NT2/D1 (cell line): ENCODE results near the gene TMCO4.
A peak's percentile ranks its signal among the peaks of the same experiment; 100 is the strongest.

Source experiments
- DNase-seq: peaks from one replicate; pipeline ENCODE4 v3.0.0-alpha.2; 2011; ENCODE audit warnings: low read depth, low spot score
- H3K27me3 ChIP-seq: 2 replicates; pipeline ENCODE4 v1.6.0; 2011; ENCODE audit warnings: mild to moderate bottlenecking; ENCODE audit not compliant: insufficient read length, insufficient read depth
- H3K36me3 ChIP-seq: 2 replicates; pipeline ENCODE4 v1.6.1; 2011; ENCODE audit warnings: mild to moderate bottlenecking, low read length, mixed read lengths; ENCODE audit not compliant: insufficient read depth, insufficient read length
- H3K4me1 ChIP-seq: 2 replicates; pipeline ENCODE4 v1.5.1; 2011; ENCODE audit not compliant: insufficient read depth, insufficient read length
- H3K4me3 ChIP-seq: 2 replicates; pipeline ENCODE4 v1.5.1; 2011; ENCODE audit warnings: low read depth; ENCODE audit not compliant: insufficient read length
- H3K9ac ChIP-seq: 2 replicates; pipeline ENCODE4 v1.6.0; 2011; ENCODE audit warnings: low read depth; ENCODE audit not compliant: insufficient read length
- H3K9me3 ChIP-seq: 2 replicates; pipeline ENCODE4 v1.5.1; 2011; ENCODE audit warnings: mild to moderate bottlenecking, low read length; ENCODE audit not compliant: insufficient read depth
- SUZ12 ChIP-seq: IDR thresholded peaks from 2 replicates; pipeline ENCODE4 v1.6.1; 2011; ENCODE audit not compliant: insufficient read length, insufficient read depth; ENCODE audit errors: extremely low read depth
- YY1 ChIP-seq: IDR thresholded peaks from 2 replicates; pipeline ENCODE4 v1.6.1; 2011; ENCODE audit not compliant: insufficient read length, insufficient read depth
- ZNF274 ChIP-seq: IDR thresholded peaks from 2 replicates; pipeline ENCODE4 v1.6.1; 2011; ENCODE audit warnings: mild to moderate bottlenecking, low read depth, low read length

TMCO4 gene

GRCh38 chr1:19725606-19726005 lies 74.1 kb downstream of the TMCO4 start:
- H3K4me3 ChIP-seq = no peak overlapping the region
- H3K36me3 ChIP-seq = no peaks in the 10 kb centered on the region
- no peak for TF ChIP-seq YY1
- TF ChIP-seq SUZ12 = no peak
- TF ChIP-seq ZNF274 = no peak
- no peaks in the 10 kb centered on the region for H3K27me3 ChIP-seq
- DNase-seq = no peak
- H3K9ac ChIP-seq = no peak overlapping the region
- H3K9me3 ChIP-seq = peaks cover 10% of the 10 kb centered on the region
- H3K4me1 ChIP-seq = peaks cover 9% of the 10 kb centered on the region

- H3K9ac ChIP-seq = no peak overlapping the region
- no peaks in the 10 kb centered on the region for H3K27me3 ChIP-seq
- TF ChIP-seq YY1 = no peak
- DNase-seq = peak; percentile 27
- H3K4me1 ChIP-seq = peaks cover 9% of the 10 kb centered on the region
- H3K9me3 ChIP-seq = no peaks in the 10 kb centered on the region
- H3K36me3 ChIP-seq = no peaks in the 10 kb centered on the region
- H3K4me3 ChIP-seq = no peak overlapping the region
Observed at GRCh38 chr1:19723874-19724273, 75.8 kb downstream of the TMCO4 start.

- Histone ChIP-seq H3K4me3 (no peak overlapping the region), H3K27me3 (no peaks in the 10 kb centered on the region), H3K9me3 (no peaks in the 10 kb centered on the region), H3K9ac (no peak overlapping the region), H3K36me3 (no peaks in the 10 kb centered on the region), H3K4me1 (peaks cover 9% of the 10 kb centered on the region)
- DNase-seq = peak; percentile 47
- TF ChIP-seq YY1 (no peak), ZNF274 (no peak), SUZ12 (no peak)
Observed at GRCh38 chr1:19720973-19721372, 78.7 kb downstream of the TMCO4 start.

- no peaks in the 10 kb centered on the region for H3K36me3 ChIP-seq
- H3K9ac ChIP-seq = no peak overlapping the region
- H3K4me1 ChIP-seq = peaks cover 9% of the 10 kb centered on the region
- H3K9me3 ChIP-seq = no peaks in the 10 kb centered on the region
- no peaks in the 10 kb centered on the region for H3K27me3 ChIP-seq
- no peak overlapping the region for H3K4me3 ChIP-seq
- TF ChIP-seq YY1 (no peak), ZNF274 (no peak), SUZ12 (no peak)
- DNase-seq = no peak
Observed at GRCh38 chr1:19720174-19720573, 79.5 kb downstream of the TMCO4 start.

- Histone ChIP-seq H3K9me3 (no peaks in the 10 kb centered on the region), H3K36me3 (no peaks in the 10 kb centered on the region), H3K9ac (peak overlapping the region; percentile 32), H3K4me1 (no peaks in the 10 kb centered on the region), H3K4me3 (no peak overlapping the region), H3K27me3 (no peaks in the 10 kb centered on the region)
- TF ChIP-seq ZNF274 = no peak
- no peak for TF ChIP-seq YY1
- TF ChIP-seq SUZ12 = no peak
- DNase-seq = no peak
Observed at GRCh38 chr1:19717467-19717866, 82.2 kb downstream of the TMCO4 start.

GRCh38 chr1:19715334-19716203 lies 84.1 kb downstream of the TMCO4 start:
- H3K9me3 ChIP-seq = no peaks in the 10 kb centered on the region
- TF ChIP-seq YY1 = no peak
- no peak for TF ChIP-seq SUZ12
- TF ChIP-seq ZNF274 = no peak
- no peak overlapping the region for H3K4me3 ChIP-seq
- H3K4me1 ChIP-seq = no peaks in the 10 kb centered on the region
- peak; percentile 96 for DNase-seq
- no peaks in the 10 kb centered on the region for H3K36me3 ChIP-seq
- no peak overlapping the region for H3K9ac ChIP-seq
- no peaks in the 10 kb centered on the region for H3K27me3 ChIP-seq

GRCh38 chr1:19712928-19713327 lies 86.8 kb downstream of the TMCO4 start:
- no peak for DNase-seq
- Histone ChIP-seq H3K9me3 (no peaks in the 10 kb centered on the region), H3K9ac (no peak overlapping the region), H3K27me3 (no peaks in the 10 kb centered on the region), H3K36me3 (no peaks in the 10 kb centered on the region), H3K4me3 (no peak overlapping the region), H3K4me1 (no peaks in the 10 kb centered on the region)
- TF ChIP-seq ZNF274 = no peak
- TF ChIP-seq SUZ12 = no peak
- no peak for TF ChIP-seq YY1
